ENCODE measurements around the gene BCAR1. TPM values are rescaled to one million over a fixed set of nuclear protein-coding genes. Genes with fewer than 3 reads are reported as not detected.

BCAR1 gene
- total and polyA plus RNA-seq, 2 of the 13 experiments (the other 11 are each of a cell fraction or from before 2014, with no cell fraction given) = 48.1 to 51.7 TPM

DNA sequence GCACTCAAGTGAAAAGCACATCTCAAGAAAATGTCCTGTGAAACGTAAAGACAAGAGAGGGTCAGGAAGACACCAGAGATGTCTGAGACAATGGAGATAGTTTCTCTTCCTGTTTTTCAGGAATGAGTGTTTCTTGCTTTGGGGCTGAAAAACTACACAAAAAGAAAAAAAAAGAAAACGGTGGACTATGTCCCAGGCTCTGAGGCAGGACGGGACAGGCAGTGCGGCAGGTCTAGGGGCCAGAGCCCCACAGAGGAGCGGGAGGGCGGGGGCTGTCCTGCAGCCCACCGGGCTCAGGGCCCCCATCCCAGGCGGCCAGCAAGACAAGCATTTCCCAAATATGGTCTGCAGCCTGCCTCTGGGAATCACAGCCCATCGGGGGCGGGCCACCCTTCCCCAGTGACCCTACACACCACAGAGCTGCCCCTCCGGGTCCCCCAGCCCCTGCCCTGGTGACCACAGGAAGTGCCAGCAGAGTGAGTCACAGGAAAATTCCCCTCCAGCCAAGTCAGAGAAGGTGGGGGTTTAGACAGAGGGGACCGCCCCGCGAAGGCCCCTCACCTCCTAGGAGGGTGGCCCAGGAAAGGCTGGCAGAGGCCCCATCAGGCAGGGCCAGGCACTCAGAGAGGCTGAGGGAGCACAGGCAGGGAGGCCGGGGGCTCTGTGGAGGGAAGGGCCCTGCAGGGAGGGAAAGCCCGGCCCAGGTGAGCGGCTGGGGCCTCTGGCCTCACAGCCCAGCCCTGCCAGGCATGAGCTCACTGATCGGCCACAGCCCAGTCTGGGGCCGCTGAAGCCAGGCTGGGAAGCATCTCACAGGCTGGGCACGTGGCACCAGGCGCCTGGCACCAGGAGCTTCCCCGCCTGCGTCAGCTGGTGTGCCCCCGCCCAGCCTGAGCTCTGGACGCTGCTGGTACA is 6.3 kb downstream of the BCAR1 start (continued):
- TF ChIP-seq SRSF4 (IDR thresholded peaks at IDR 0.05; ENCODE audit: low read depth, low read length, poor library complexity, severe bottlenecking) = no peak
- no peak for TF ChIP-seq ZNF260 (CRISPR knock-in tag; IDR thresholded peaks at IDR 0.05; ENCODE audit: borderline replicate concordance, low read depth)
- TF ChIP-seq HDAC6 (IDR thresholded peaks at IDR 0.05; ENCODE audit: low read depth, low read length) = no peak
- TF ChIP-seq SP2 (CRISPR knock-in tag; IDR thresholded peaks at IDR 0.05) = no peak
- peak; percentile 99 for TF ChIP-seq ATF3 (CRISPR knock-in tag; IDR thresholded peaks at IDR 0.05)
- TF ChIP-seq ZNF572 (CRISPR knock-in tag; IDR thresholded peaks at IDR 0.05) = no peak
- TF ChIP-seq FOXO4 (CRISPR knock-in tag; conservative IDR thresholded peaks at IDR 0.05) = no peak
- TF ChIP-seq, protein P1, sequence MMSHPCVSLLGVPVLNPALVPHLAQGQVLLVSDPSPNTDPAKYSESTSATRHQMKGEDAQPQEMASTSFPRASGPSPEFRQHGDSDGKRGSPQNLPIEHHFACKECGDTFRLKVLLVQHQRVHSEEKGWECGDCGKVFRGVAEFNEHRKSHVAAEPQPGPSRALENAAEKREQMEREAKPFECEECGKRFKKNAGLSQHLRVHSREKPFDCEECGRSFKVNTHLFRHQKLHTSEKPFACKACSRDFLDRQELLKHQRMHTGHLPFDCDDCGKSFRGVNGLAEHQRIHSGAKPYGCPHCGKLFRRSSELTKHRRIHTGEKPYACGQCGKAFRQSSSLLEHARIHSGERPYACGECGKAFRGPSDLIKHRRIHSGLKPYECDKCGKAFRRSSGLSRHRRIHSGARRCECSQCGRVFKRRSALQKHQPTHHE (CRISPR knock-in tag; IDR thresholded peaks at IDR 0.05; ENCODE audit: borderline replicate concordance) = peak; percentile 94; the same call in 1 of the 2 replicates
- peak; percentile 77 for TF ChIP-seq MXD4 (CRISPR knock-in tag; IDR thresholded peaks at IDR 0.05)
- TF ChIP-seq FOXP4 (CRISPR knock-in tag; IDR thresholded peaks at IDR 0.05) = peak; percentile 92
- TF ChIP-seq PAXIP1 (CRISPR knock-in tag; conservative IDR thresholded peaks at IDR 0.05) = peak; percentile 100
- TF ChIP-seq JUNB (CRISPR knock-in tag; IDR thresholded peaks at IDR 0.05; ENCODE audit: borderline replicate concordance) = peak; percentile 99; the same call in 1 of the 2 replicates
- TF ChIP-seq KLF11 (CRISPR knock-in tag; IDR thresholded peaks at IDR 0.05) = peak; percentile 94
- TF ChIP-seq TARDBP (CRISPR knock-in tag; IDR thresholded peaks at IDR 0.05) = peak; percentile 97
- peak; percentile 20; the same call in 1 of the 2 replicates for TF ChIP-seq NFYC (CRISPR knock-in tag; IDR thresholded peaks at IDR 0.05)
- peak; percentile 97 for TF ChIP-seq GATAD2A (CRISPR knock-in tag; IDR thresholded peaks at IDR 0.05)
- TF ChIP-seq AHR (CRISPR knock-in tag; IDR thresholded peaks at IDR 0.05) = peak; percentile 80

All from HepG2 (cell line).